Activated T-cell treated with anti-CD3 and anti-CD28 coated beads for 24 hours (primary cell): ENCODE results near the gene TARBP1.
"Not testable (repeated sequence)": the region's sequence is repeated elsewhere in the genome, so short reads cannot be mapped to it uniquely, and the experiment has no call there.

Source experiments
- DNase-seq: peaks from one replicate; pipeline ENCODE4 v3.0.0-alpha.2; 2020; ENCODE audit warnings: low read depth

Gene TARBP1, protein sequence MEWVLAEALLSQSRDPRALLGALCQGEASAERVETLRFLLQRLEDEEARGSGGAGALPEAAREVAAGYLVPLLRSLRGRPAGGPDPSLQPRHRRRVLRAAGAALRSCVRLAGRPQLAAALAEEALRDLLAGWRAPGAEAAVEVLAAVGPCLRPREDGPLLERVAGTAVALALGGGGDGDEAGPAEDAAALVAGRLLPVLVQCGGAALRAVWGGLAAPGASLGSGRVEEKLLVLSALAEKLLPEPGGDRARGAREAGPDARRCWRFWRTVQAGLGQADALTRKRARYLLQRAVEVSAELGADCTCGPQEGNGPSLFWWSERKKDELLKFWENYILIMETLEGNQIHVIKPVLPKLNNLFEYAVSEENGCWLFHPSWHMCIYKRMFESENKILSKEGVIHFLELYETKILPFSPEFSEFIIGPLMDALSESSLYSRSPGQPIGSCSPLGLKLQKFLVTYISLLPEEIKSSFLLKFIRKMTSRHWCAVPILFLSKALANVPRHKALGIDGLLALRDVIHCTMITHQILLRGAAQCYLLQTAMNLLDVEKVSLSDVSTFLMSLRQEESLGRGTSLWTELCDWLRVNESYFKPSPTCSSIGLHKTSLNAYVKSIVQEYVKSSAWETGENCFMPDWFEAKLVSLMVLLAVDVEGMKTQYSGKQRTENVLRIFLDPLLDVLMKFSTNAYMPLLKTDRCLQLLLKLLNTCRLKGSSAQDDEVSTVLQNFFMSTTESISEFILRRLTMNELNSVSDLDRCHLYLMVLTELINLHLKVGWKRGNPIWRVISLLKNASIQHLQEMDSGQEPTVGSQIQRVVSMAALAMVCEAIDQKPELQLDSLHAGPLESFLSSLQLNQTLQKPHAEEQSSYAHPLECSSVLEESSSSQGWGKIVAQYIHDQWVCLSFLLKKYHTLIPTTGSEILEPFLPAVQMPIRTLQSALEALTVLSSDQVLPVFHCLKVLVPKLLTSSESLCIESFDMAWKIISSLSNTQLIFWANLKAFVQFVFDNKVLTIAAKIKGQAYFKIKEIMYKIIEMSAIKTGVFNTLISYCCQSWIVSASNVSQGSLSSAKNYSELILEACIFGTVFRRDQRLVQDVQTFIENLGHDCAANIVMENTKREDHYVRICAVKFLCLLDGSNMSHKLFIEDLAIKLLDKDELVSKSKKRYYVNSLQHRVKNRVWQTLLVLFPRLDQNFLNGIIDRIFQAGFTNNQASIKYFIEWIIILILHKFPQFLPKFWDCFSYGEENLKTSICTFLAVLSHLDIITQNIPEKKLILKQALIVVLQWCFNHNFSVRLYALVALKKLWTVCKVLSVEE (N-terminal part only)

DNA sequence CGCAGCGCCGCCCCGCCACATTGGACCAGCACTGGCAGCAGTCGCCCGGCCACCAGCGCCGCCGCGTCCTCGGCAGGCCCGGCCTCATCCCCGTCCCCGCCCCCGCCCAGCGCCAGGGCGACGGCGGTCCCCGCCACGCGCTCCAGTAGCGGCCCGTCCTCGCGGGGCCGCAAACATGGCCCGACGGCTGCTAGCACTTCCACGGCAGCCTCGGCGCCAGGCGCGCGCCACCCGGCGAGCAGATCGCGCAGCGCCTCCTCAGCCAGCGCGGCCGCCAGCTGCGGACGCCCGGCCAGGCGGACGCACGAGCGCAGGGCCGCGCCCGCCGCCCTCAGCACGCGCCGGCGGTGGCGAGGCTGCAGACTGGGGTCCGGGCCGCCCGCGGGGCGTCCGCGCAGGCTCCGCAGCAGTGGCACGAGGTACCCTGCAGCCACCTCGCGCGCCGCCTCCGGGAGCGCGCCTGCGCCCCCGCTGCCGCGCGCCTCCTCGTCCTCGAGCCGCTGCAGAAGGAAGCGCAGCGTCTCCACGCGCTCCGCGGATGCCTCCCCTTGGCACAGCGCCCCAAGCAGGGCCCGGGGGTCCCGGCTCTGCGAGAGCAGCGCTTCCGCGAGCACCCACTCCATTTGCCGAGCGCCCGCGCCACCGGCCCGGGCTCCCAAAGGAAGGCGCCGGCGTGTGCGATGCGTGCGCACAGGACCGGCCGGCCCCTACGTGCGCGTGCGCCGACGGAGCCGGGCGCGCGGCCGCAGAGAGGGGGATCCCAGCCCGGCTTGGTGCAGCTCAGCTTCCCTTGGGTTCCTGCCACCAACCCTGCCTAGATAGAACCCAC, at the start of gene TARBP1:
Gene TARBP1, minus strand, starts transcription at position 699 of the 829 bp plus-strand sequence. Its CDS starts 76 bp downstream, at position 623.
- DNase-seq: peak; percentile 73

GRCh38 chr1:234528074-234528865, 49.3 kb upstream of the TARBP1 start:
- no peak for DNase-seq

DNA sequence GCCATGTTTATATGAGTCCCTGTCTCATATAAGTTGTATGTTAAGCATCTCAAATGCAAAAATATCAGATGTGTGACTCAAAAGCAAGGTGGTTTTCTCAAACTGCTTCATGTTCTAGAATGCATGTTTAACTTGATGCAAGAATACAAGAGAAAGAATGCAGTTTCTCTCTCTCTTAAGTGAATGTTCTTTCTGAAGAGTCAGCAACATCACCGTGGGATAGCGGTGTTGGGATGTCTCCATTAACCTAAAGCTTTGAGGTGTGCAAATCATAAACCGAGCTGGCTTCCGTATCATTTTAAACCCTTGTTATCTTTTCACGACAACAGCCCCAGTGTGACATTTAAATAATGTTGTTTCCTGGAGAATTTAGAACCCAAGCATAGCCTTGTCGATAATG, 48.4 kb upstream of the TARBP1 start:
- no peak for DNase-seq

DNA sequence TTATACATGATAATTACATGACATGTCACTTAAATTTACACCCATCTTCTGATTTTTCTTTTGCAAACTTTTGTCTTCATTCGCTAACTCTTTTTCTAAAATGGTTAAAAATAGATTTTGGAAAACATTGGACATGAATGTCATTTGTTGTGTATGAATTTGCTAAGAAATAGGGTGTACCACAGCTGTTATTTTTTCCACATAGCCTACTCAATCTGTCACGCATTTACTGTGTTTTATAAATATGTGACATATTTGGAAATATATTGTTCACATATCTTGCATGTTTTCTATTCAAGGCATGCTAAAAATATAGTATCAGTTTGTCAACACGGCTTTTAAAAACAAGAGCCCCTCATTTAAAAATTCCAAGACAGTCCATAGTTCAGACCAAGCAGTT, 47.9 kb upstream of the TARBP1 start:
- no peak for DNase-seq

- no peak for DNase-seq
Observed at GRCh38 chr1:234525099-234525799, 46.3 kb upstream of the TARBP1 start.

GRCh38 chr1:234521836-234522235, 42.9 kb upstream of the TARBP1 start:
- DNase-seq: no peak

- no peak for DNase-seq
Observed at GRCh38 chr1:234520908-234521817, 42.2 kb upstream of the TARBP1 start.

DNA sequence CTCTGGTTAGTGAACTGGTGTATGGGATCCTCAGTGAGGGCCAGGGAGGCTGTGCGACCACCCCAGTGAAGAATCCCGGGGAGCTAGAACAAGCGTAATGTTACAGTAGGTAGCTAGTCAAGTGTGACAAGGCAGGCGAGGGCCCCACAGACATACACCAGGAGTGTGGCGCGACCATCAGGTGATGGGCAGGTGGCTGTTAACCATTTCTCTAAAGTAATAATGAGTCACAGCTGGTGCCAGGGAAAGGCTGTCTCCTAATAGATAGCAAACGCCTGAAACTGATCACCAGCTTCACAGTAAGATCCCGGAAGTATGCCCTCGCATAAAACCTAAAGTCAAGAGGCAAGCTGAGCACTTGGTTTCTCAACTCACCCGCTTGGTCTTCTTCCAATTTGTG, 40.5 kb upstream of the TARBP1 start:
- no peak for DNase-seq

- DNase-seq: no peak
Observed at GRCh38 chr1:234518876-234519275, 39.9 kb upstream of the TARBP1 start.

DNA sequence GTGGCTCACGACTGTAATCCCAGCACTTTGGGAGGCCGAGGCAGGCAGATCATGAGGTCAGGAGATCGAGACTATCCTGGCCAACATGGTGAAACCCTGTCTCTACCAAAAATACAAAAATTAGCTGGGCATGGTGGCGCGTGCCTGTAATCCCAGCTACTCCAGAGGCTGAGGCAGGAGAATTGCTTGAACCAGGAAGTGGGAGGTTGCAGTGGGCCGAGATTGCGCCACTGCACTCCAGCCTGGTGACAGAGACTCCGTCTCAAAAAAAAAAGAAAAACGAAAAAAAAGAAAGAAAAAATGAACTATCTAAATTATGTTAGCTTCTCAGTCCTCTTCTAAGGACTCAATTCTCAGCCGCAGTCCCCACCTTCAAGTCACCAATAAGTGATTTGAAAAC, 39.1 kb upstream of the TARBP1 start:
- not testable (repeated sequence) for DNase-seq

DNA sequence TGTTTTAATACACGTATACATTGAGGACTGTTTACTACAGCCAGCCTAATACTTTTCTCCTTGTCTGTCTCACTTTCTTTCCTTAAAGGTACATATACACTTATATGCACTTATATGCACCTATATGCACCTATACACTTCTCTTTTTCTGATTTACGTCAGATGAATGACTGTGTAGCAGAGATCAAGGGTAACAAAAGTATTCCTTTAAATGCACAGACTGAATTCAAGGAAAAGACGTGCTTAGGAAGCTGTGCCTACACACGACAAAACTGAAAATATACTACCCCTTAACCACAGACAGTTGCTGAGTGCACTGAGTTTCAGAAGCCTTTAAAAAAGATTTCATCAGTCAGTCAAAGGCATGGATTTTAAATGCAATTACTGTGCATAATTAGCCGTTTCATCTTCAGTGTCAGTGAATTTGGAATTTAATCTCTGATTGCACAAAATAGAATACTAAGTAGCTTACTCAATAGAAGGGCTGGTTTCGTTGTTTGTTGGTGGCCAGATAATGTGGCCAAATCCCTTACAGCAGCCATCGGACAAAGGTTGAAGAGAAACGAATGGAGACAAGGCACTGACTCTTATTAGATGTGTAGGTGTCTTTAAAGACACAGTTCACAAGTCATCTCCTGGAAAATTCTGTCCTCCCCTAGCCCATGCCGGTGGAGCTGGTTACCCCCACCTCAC, 38.3 kb upstream of the TARBP1 start:
- DNase-seq: no peak

DNA sequence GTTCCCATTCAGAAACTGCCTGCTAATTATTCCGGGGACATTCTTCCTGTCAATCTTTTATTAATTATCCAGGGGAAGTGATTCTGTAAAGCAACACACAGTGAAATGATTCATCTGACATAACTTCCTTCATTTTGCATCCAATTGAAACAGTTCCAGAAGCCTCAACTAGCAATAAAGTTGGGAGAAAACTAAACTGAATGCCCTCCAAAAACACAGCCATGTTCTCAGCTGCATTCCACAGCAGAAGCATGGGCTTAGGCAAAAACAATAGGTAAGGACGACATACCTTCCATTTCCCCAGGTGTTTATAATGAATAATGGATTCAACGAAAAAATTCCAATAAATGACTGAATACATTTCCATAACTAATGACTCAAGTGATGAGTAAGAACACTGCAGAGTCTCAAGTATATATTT, 36.9 kb upstream of the TARBP1 start:
- no peak for DNase-seq

- DNase-seq: no peak
Observed at GRCh38 chr1:234515411-234515810, 36.4 kb upstream of the TARBP1 start.

DNA sequence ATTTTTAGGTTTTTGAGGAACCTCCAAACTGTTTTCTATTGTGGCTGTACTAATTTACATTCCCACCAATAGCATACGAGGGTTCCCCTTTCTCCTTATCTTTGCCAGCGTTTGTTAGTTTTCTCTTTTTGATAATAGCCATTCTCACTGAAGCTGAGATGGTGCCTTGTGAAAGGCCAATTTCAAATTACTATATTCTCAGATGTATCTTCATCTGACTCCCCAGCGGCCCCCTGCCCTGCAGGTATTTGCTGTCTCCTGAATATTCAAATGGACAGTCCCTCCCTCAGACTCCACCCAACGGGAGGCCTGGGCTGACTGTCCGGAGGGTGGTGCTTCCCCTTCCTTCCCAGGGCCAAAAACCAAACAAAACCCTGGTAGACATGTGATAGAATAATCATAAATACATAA, 33.5 kb upstream of the TARBP1 start:
- DNase-seq: no peak

DNA sequence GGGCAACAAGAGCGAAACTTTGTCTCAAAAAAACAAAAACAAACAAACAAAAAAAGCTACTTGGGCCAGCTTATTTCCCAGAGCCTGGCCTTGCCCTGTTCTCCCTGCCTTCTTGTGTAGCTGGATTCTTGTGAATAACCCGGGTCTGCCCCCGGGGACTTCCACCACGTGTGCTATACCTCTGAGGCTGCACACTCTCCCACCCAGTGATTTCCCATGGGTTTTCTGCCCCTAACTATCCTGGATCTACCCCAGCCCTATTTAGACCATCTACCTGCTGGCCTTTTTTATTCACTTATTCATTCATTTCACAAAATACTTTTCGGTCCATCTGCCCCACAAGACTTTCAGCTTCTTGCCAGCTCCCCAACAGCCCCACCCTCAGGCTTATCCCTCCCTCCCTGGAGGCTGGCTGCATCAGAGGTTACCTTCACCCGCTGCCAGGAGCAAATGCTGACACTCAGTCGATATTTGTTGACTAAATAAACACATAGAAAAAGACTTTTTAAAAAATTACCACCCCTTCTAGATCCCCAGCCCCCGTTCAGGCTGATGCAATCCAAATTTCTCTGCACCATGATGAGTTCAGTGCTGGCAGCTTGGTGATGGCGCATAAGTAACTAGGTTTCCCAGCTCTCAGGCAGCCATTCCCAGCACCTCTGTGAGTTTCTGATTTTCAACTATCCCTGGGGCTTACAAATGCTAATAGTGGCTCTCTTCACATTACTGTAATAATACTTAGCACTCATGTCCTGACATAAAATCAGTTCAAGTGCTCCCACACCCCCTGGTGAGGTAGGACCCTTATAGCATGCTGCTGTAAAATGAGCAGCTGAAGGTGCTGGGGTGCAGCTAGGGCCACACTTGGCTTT, 30.7 kb upstream of the TARBP1 start:
- no peak for DNase-seq

DNA sequence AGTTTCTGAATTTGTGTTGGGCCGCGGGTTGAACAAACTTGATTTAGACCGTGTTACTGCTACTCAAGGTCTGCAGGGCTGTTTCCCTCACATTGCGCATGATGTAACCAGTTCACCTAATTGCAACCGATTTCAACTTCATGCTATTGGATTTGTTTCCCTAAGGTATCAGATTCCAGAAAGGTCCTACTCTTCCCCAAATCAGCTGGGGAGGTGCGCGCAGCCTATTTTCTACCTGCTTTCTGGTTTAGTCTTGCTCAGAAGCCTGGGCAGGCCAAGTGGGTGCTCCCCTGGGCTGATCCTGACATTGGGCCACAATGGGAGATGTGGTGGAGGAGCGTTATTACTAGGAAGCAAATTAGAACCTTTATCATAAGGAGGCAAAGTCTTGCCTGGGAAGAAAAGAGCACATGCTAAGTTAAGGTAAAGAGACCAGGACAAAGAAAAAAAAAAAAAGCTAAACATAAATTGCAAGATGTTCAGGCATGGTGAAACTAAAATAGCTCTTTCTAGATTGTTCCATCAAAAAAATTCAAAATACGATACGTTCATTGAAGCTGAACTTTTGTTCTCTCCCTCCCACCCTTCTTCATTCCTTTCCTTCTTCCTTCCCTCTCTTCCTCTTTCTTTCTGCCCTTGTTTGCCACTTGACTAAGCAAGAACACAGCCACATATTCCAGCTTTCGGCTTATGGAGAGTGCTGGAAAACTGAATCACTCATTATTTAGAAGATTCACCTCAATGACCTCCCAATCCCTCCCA, 28.8 kb upstream of the TARBP1 start:
- no peak for DNase-seq
